Measurements from ENCODE around the gene KRTAP10-9.
"Not testable (repeated sequence)": the region's sequence is repeated elsewhere in the genome, so short reads cannot be mapped to it uniquely, and the experiment has no call there.

The KRTAP10-9 gene

DNA sequence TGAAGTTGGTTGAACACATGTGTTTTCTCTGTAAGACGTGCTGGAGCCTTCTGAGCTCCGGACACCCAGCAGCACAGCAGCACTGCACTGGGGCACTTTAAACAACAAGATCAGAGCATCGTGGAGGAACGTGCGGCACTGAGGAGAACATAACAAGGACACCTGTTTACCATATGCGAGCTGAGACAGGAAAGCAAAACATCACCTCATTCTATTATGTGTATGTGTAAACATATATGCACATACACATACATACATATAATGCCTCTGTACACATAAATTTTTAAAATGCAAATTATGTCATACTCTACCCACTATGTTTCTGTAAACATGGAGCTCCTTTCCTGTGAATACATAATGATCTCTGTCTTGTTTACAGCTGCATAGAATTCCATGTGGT is 31.4 kb upstream of the KRTAP10-9 start:
- no peak for DNase-seq (ENCODE audit: low read depth, low spot score)

DNA sequence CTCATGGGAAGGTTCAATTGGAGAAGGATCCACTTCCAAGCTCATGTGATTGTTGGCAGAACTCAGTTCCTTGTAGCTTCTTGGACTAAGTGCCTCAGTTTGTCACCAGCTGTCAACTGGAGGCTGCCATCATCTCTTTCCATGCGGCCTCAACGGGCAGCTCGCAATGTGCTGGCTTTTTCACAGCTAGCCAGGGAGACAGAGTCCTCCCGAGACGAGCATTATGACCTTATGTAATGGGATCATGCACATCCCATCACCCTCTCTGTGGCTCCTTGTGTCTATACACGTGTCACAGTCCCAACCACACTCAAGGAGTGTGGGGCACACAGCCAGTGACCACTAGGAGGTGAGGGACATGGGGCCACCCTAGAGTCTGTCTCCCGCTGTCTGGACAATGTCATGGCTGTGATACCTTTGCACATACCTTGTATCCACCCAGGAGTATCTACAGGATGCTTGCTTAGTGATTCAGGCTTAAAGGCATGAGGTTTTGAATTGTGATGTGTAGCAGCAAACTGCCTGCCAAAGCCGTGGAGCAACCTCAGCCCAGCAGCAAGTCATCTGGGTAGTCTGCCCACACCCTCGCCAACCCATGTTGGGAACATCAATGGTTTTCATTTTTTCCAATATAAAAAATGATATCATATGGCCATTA is 30.7 kb upstream of the KRTAP10-9 start:
- DNase-seq (ENCODE audit: low read depth, low spot score), result no peak

DNA sequence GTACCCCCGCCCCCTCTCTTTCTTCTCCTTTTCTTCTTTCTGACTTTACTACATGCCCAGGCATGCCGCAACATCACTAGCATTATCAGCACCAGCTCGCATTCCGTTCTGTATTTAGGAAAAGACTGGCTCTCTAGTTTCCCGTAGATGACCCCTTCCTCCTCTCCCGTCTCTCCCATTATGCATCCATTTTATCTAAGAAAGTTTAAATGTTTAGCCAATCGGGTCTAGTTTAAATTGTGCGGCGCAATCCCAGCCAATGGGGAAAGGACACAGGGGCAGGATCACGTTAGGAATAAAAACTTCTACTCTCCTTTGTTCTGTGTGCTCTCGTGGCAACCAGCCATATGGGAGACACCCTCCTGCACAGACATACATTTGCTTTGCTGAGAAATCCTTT is 28.8 kb upstream of the KRTAP10-9 start:
- DNase-seq (ENCODE audit: low read depth, low spot score), result no peak

DNA sequence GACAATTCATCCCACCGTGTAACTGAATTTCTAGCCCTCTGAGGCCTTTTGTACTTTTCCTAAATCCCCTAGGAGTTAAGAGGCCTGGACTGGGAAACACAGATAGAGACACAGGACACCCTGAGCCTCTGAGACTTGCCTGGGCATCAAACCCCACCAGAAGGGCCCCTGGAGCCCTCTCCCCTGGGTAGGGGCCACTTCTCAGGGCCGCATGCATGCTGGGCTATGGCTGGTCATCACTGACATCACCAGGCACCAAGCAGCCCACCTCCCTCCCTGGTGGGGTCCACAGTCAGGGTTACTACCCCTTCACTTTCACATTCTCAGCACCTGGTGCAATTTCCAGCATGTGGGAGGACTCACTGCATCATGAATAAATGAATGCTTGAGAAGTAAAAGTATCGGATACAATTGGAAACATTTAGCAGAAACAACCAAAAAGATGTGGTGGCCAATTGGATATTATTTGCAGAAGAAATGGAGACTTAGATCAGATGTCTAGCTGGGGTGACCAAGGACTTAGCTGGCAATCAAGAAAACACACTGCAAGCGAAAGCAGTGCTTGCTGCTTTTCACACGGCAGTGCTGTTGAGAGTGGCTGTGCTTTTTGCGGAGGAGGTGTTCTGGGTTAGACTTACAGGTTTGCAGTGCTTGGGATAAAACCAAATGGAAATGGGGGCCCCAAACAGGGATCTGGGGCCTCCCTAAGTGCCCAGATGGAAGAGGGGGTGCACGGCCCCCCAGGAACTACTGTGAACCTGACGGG is 27.4 kb upstream of the KRTAP10-9 start:
- DNase-seq (ENCODE audit: low read depth, low spot score), result no peak

DNA sequence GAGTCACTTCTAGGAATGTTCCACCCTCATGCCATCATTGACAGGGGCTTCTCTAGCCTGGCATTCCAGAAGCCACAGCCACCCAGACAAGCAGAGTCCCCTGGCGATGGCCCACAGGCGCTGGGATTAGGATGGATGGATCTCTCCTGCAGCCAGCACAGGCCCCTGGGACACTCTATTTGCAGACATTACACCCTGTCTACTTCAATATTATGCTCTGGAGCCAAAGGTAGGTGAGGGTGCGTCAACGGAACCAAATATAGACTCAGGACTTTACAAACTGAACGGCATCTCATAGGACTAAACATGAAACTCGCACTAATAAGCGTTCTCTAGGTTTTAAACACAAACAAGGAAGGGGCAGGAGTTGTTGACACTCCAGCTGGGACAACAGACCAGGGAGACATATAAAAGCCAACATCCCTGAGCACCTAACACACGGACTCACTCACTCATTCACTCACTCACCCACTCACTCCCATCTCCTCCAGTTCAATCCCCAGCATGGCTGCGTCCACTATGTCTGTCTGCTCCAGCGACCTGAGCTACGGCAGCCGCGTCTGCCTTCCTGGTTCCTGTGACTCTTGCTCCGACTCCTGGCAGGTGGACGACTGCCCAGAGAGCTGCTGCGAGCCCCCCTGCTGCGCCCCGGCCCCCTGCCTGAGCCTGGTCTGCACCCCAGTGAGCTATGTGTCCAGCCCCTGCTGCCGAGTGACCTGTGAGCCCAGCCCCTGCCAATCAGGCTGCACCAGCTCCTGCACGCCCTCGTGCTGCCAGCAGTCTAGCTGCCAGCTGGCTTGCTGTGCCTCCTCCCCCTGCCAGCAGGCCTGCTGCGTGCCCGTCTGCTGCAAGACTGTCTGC is 26.5 kb upstream of the KRTAP10-9 start, which contains the start of gene KRTAP10-7:
TSS of gene KRTAP10-7 (plus strand) at position 480 of the 861 bp plus-strand sequence. CDS start at position 505, 25 bp downstream.
- not testable (repeated sequence) for DNase-seq (ENCODE audit: low read depth, low spot score)

DNA sequence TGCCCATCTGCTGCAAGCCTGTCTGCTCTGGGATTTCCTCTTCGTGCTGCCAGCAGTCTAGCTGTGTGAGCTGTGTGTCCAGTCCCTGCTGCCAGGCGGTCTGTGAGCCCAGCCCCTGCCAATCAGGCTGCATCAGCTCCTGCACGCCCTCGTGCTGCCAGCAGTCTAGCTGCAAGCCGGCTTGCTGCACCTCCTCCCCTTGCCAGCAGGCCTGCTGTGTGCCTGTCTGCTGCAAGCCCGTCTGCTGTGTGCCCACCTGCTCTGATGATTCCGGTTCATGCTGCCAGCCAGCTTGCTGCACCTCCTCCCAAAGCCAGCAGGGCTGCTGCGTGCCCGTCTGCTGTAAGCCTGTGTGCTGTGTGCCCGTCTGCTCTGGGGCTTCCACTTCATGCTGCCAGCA is 25.8 kb upstream of the KRTAP10-9 start:
- DNase-seq (ENCODE audit: low read depth, low spot score), result not testable (repeated sequence)

DNA sequence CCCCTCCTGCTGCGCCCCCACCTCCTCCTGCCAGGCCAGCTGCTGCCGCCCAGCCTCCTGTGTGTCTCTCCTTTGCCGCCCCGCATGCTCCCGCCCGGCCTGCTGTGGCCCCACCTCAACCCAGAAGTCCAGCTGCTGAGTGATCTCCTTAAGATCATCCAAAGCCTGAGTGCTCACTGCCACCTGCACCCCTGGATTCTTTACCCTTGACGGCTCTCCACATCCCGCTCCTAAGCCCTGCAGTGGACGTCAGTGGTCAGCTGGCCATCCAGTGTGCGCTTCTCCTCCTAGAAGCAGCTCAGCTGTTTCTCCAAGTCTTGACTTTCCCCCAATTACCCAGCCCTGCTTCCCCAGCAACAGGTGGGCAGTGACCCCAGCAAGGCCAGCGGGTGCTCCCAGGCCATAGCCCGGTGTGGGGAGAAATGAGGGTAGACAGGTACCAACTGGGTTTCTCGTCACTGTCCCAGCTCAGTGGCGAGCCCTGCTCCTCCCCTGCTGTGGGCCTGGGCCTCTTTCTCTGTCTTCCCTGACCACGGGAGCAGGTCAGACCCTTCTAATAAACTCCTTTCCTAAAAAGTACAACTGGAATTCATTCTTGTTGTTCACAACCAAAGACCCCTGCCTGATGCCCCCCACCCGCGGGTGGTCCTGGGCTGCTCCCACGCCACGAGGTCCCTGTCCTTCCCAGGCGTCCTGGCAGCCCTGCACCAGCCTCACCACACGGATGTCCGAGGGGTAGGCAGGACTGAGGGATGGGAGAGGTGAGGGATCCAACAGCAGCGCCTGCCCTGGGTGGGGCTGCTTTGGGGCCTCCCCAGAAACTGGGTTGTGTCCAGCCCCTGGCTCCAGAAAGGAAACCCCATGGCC is 25.1 kb upstream of the KRTAP10-9 start:
- no peak for DNase-seq (ENCODE audit: low read depth, low spot score)

DNA sequence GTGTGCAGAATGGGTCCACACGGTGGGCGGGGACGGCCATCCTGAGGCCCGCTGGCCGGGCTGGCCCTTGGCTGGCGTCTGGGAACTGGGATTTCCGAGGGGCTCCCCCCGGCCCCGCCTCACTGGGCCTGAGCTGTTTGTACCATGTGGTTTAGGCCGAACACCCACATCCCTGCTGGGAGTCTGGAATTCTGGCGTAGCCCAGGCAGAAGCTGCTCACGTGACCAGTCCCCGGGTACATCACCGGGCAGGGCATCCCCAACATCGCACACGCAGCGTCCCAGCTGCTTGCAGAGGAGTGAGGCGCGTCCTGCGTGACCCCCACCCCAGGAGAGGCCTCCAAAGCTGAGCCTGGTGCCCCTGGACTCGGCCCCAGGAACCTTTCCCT is 24.4 kb upstream of the KRTAP10-9 start:
- DNase-seq (ENCODE audit: low read depth, low spot score), result no peak

DNA sequence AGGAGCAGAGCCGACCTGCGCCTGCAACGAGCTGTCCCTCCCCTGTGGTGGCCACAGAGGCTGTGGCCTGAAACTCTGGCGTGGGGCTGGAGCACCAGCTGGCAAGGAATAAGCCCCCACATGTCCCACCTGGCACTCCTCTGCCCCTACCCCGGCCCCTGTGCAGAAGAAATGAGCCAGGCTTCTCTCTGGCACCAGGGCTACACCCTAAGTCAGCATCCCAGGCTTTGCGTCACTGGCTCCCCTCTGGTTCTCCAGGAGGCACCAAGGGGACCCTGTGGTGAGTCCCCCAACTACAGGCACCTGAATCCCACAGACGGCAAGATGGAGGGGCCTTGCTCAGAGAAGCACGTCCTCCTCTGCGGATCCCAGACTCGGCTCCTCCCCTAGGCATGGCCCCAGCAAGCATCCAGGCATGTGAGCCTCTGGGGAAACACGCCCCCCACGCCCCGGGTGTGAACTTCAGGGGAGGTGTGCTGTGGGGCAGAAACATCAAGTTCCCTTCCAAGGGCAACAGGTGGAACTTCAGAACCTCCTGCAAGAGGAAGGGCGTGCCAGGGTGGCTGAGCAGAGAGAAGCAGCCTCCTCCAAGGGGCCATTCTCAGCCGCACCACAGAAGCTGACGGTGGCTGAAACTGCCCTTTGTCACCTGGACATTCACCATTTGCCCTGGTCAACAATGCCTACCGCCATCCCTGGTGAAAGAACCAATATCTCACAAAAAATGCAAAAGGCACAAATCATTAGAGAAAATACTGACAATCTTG is 23.6 kb upstream of the KRTAP10-9 start:
- no peak for DNase-seq (ENCODE audit: low read depth, low spot score)

DNA sequence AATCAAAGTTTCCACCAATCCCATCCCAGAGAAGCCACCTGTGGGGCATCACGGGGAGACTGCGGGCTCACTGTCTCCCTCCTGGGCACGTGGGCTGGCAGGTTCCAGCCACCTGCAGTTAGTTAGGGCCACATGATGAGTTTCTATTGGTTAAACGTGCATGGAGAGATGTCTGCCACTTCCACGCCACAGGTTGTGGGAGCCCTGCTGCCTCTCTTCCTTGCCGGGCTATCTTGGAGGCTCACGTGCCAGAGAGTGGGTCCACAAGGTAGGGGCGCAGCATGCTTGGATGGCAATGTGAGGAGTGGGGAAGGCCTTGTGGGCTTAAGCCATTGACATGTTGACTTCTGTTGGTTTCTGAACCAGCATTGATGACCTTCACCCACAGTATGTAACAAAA is 23.0 kb upstream of the KRTAP10-9 start:
- DNase-seq (ENCODE audit: low read depth, low spot score), result no peak

DNA sequence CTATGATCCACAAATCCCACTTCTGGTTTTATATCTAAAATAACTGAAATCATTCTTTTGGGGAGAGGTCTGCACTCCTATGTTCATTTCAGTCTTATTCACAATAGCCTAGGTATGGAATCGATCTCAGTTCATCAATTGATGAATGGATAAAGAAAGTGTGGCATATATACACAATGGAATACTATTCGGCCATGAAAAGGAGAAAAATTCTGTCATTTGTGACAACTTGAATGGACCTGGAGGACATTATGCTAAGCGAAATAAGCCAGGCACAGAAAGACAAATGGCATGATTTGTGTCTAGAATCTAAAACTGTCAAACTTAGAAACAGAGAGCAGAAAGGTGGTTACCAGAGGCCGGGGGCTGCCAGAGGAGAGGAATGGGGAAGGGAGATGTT is 20.4 kb upstream of the KRTAP10-9 start:
- DNase-seq (ENCODE audit: low read depth, low spot score), result no peak

DNA sequence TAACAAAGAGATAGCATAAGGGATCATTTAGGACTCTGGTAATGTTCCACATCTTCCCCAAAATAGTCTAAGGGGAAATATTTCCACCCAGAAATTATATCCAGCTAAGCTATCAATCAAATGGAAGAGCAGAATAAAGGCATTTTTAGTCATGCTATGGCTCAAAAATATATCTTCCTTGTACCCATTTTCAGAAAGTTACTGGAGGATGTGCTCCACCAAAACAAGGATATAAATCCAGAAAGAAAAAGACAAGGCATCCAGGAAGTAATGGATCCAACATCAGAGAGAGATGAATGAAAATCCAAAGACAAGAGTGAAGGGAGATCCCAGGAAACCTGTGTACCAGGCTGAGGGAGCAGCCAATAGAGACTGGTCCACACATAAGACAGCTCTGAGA is 17.7 kb upstream of the KRTAP10-9 start:
- no peak for DNase-seq (ENCODE audit: low read depth, low spot score)

DNA sequence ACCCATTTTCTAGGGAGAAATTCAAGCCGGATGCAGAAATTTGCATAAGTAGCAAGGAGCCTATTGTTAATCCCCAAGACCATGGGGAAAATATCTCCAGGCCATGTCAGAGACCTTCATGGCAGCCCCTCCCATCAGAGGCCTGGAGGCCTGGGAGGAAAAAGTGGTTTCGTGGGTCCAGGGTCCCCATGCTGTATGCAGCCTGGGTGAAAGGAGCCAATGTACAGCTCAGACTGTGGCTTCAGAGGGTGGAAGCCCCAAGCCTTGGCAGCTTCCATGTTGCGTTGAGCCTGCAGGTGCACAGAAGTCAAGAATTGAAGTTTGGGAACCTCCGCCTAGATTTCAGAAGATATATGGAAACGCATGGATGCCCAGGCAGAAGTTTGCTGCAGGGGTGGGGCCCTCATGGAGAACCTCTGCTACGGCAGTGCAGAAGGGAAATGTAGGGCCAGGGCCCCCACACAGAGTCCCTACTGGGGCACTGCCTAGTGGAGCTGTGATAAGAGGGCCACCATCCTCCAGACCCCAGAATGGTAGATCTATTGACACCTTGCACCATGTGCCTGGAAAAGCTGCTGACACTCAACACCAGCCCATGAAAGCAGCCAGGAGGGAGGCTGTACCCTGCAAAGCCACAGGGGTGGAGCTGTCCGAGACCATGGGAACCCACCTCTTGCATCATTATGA is 16.6 kb upstream of the KRTAP10-9 start:
- DNase-seq (ENCODE audit: low read depth, low spot score), result not testable (repeated sequence)

DNA sequence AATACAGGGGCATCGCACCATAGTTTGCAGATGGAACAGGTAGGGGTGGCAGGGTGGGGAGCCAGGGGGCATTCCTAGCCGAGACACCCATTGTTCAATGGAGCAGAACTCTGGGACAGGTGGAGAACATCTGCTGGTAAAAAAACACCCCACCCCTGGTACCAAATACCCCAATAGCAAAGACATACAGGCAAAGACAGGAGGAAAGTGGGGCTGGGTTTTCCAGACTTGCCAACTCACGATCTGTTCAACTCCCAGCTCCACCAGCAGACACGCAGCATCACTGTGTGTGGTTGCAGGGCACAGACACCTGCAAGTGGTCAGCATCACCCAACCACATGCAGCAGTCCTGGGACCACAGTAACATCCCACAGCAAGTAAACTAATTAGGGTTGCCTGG is 15.3 kb upstream of the KRTAP10-9 start:
- DNase-seq (ENCODE audit: low read depth, low spot score), result no peak

DNA sequence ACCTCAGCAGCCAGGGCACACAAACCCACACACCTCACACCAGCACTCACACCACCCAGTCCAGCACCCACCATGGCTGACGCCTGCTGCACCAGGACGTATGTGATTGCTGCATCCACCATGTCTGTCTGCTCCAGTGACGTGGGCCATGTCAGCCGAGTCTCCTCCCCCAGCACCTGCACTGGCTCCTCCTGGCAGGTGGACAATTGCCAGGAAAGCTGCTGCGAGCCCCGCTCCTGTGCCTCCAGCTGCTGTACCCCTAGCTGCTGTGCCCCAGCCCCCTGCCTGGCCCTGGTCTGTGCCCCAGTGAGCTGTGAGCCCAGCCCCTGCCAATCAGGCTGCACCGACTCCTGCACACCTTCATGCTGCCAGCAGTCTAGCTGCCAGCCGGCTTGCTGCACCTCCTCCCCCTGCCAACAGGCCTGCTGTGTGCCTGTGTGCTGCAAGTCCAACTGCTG is 14.8 kb upstream of the KRTAP10-9 start, which contains the start of gene KRTAP10-8:
TSS of gene KRTAP10-8 (plus strand) at position 51 of the 458 bp plus-strand sequence. CDS start at position 73, 22 bp downstream.
- DNase-seq (ENCODE audit: low read depth, low spot score), result no peak

DNA sequence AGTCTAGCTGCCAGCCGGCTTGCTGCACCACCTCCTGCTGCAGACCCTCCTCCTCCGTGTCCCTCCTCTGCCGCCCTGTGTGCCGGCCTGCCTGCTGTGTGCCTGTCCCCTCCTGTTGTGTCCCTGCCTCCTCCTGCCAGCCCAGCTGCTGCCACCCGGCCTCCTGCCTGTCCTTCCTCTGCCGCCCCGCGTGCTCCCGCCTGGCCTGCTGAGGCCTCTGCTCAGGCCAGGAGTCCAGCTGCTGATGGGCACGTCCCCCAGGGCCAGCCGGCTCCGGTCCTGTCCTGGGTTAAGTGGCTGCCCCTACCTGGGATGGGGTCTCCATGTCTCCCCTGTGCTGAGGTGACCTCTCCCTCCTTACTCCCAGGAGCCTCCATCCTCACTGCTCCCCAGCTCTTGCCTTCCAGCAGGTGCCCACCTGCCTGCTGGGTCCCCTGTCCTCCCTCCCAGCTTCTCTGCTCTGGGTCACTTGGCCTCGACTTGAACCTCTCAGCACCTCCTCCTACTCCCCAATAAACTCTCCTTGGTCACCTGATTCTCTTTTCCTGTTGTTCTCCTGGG is 14.1 kb upstream of the KRTAP10-9 start:
- no peak for DNase-seq (ENCODE audit: low read depth, low spot score)

DNA sequence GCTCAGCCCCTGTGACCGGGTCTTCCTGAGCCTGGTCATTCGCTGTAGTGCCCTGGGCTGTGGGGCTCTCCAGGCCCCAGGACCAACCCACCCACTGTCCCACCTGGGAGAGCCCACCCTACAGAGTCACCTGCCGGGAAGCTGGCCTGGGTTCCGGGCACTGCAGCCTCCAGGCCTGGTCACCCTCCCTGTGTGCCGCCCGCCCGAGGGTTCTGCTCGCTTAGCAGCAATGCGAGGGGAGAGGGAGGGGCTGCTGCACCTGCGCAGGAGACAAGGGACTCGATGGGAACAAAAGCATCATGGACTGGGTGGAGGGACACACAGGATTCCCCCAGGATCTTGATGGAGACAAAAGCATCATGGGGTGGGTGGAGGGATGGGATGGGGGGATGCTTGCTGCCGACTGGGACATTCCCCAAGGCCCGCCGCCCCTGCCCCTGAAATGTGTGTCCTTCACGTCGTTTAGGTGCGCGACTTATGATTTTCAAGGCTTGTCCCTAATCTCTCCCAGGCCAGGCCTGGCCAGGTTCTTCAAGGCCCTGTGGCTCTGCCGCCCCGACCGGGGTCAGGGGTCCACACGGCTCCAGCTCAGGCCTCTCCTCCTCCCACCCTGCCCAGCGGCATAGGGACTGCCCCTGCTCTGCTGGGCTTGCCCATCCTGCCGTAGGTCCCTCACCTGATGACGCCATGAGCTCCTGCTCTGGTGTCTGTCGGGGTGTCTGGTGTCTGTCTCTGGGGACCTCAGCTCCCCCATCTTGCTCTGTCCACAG is 13.3 kb upstream of the KRTAP10-9 start:
- DNase-seq (ENCODE audit: low read depth, low spot score), result no peak

DNA sequence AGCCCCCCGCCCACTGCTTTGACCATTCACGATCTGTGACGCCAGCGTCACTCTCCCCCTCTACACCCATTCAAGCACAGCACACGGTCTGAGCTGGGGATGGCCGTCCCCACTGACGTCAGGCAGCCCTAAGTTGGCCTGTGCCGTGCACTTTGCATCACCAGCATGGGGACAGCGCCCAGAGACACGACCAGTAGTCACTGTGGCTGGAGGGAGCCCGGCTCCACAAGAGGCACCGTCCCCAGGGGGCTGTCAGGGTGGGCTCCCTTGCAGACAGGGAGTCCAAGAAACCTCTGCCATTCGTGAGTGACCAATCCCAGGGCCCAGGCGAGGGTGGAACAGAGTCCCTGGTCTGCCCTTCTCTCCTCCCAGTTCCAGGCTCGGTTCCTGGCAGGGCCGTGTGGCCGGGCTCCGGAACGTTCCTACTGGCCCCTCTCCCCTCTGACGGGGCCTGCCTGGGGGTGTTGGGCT is 12.7 kb upstream of the KRTAP10-9 start:
- DNase-seq (ENCODE audit: low read depth, low spot score), result no peak

Data from smooth muscle cell of the brain vasculature (primary cell).